Astrocyte (in vitro differentiated cells and primary cell): ENCODE measurements around the gene NPHP4.

Experiments used
- CTCF ChIP-seq: IDR thresholded peaks from 2 replicates; pipeline ENCODE4 v1.5.1; 2011; ENCODE audit warnings: low read depth, mild to moderate bottlenecking, inconsistent platforms, low read length, moderate library complexity; ENCODE audit not compliant: insufficient read depth
- EZH2 ChIP-seq: IDR thresholded peaks from 2 replicates; pipeline ENCODE4 v1.6.1; 2012; ENCODE audit warnings: mild to moderate bottlenecking, low read length, inconsistent platforms; ENCODE audit not compliant: insufficient read depth

- TF ChIP-seq CTCF (no peak), EZH2 (no peak)
These were observed 135.9 kb downstream of the NPHP4 start for GRCh38 chr1:5856246-5856815.
